HG03159 (cell line): ENCODE measurements around the gene FBN1.

Experiments
- ATAC-seq: cut with Tn5 transposase; IDR thresholded peaks from one replicate; pipeline ENCODE4 v1.9.1; 2021; ENCODE audit warnings: mild to moderate bottlenecking, moderate library complexity; ENCODE audit not compliant: unreplicated experiment

Gene FBN1

DNA sequence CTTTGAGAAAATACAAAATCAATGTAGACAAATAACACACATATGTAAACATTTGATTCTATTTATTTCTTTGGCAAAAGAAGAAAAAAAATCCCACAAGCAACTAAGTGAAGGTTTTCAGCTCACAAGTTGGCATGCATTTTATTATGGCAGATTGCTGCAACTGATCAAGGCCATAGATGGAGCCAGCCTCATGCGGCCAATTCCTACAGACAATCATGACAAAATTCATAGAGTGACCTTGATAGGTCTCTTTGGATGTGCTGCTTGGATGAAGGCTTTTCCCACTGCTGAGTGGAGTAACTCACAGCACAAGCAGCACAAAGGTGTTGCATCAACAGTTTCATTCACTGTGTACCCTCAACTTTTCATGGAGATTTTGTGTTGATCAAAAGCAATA lies 22.1 kb downstream of the FBN1 start:
- ATAC-seq = no peak

DNA sequence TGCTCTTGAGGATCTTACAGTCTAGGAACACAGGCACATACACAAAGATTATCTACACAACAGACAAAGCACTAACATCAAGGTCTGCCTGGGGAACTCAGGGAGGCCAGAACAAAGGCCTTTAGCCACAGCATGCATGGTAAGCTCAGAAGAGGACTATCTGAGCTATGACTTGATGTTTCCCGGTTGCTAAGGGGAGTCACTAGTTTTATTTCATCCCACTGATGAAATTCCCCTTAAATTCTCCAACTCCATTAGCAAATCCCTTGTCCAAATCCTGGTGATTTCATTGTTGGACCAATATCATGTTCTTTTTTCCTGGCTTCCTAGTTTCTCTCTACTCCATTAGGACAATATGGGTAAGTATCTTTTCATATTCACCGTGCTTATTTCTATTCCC lies 23.3 kb downstream of the FBN1 start:
- ATAC-seq = no peak

DNA sequence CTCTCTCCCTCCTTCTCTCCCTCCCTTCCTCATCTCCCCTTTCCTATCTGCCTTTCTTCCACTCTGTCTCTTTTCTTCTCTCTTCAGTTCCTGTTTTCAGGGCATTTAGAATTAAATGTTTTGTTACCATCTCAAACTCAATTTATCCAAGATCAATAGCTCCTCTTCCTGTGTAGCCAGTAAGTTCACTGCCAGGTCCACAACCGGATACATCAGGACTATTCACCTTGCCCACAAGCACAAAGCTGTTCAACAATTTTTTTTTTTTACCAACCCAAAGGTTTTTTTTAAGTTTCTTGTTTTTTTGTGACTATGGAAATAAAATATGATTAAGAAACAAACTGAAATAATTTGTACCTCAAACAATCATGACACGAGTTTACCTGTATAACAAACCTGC lies 26.1 kb downstream of the FBN1 start:
- no peak for ATAC-seq

DNA sequence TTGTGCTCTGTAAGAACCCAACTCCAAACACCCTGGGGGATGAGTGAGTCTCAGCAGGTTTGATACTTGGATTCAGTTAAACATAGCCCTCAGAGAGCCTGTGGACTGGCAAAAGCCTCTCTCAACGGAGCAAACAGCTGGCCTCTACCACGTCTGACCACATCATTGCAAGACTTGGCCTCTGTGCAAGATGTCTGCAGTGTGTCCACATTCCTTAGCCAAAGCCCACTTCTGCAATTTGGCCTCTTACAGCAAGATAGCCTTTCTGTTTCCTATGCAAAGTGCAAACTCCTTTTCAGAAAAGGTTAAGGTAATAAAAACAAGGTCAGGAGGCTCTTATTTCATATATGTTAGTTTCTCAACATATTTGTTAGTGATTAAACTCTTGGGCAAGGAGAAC lies 27.9 kb downstream of the FBN1 start:
- ATAC-seq = no peak

DNA sequence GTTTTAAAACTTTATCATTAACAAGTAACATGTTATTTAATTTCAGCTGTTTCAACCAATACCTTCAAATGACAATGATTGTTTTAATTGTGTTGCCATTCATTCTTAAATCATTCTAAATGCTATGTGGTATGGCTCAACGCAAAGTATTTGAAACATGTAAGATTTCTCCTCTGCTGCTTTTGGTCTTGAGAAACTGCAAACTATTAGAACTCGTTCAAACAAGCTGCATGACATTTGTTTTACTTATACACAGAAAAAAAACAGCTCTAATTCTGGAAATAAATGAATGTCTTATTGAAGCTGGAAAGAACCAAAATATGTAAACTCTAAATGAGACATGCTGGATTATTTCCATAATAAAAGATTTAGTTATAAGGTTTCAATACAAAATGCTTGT lies 29.3 kb downstream of the FBN1 start:
- ATAC-seq = no peak

DNA sequence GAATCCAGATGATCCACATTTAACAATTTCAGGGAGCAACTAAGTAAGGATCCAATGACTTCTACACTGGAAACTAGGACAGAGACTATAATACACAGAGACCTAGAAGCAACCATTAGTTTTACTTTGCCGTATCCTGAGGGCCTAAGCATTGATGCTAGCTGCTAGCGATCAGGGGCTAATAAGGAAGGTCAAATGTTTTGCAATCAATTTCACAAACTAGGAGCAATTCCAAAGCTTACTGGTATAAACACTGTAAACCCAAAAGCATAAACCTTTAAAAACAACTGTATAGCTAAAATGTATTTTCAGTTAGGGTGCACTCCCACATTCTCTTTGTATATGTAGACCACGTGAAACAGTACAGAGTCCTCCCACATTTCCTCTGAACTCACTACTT lies 31.5 kb downstream of the FBN1 start:
- ATAC-seq = no peak

DNA sequence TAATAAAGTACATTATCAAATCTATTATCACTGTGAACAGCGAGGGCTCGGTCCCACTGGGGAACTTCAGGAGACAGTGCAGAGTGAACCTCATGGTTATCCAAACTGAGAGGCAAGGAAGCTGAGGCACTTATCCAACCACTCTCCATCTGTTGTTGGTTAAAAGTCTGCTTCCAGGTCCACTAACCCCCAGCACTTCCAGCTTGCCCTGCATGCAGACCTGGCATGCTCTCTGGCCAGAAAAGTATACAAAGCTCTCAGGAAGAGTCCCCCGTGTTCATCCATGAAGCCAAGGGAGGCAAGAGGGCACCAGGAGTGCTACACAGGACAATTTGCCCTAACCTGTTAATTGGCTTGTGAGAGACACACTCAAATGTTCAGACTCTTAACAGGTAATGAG lies 36.0 kb downstream of the FBN1 start:
- no peak for ATAC-seq

DNA sequence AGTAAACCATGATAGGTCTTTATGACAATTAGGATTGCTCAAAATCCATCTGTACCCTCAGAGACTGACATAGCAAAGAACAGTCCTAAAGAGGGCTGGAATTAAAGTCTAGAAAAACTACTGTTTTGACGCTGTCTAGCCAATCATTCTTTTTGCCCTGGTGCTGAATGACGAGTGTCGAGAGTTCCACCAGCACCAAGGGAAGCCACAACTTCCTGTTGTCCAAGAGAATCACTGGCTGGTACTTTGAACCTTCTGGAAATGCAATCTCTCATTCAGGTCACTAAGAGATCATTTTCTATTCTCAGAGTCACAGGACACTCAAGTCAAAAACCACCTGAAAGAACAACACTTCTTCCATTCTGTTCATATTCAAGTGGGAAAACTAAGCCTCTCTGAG lies 37.7 kb downstream of the FBN1 start:
- no peak for ATAC-seq

DNA sequence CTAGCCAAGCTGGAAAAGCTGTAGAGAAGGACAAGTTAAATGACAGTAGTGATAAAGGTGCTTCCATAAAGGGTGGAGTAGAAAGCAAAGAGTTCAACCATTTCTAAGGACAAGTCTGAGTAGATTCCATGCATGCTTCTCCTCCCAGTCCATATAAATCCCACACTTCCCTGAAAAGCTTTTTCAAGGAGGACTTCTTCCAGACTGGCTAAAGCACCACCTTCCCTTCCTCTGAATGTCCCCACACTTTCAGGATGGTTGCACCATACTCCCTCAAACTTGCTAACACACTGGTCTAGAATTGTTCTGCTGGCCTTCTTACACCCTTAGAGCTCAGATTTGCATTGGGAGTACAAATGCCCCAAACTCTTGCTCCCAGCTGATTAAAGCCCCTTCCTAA lies 40.9 kb downstream of the FBN1 start:
- ATAC-seq = no peak

DNA sequence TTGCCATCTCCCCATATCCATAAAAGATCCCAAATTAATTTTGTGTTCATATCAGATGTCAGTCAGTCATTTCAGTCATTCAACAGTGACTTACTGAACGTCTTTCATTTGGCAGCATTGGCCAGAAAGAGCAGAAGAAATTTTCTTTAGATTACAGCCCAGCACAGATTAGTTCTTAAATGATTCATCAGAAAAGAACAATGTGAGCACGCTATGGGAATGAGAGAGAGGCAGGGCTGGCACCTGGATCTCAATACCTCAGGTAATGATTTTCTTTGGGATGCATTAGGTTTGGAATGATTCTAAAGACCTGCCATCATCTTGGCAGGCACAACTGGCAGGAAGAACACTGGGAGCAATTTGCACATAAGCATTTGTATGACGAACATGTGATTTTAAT lies 41.6 kb downstream of the FBN1 start:
- ATAC-seq = no peak

DNA sequence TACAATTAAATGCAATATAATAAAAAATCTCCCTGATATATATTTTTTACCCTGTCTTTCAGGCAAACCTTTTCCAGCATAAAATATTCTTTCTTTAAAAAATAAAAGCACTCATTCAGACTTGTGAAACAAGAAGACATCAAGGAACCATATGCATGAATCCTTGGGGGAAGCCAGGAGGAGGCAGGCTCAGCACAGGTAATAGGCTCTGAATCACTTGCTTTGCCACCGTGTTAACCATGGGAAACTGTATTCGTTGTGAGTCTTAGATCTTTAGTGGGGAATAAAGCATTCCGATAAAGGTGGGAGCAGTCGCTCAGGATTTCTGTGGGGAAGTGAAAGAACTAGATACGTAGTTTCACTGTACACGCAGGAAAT lies 42.4 kb downstream of the FBN1 start:
- ATAC-seq = no peak

DNA sequence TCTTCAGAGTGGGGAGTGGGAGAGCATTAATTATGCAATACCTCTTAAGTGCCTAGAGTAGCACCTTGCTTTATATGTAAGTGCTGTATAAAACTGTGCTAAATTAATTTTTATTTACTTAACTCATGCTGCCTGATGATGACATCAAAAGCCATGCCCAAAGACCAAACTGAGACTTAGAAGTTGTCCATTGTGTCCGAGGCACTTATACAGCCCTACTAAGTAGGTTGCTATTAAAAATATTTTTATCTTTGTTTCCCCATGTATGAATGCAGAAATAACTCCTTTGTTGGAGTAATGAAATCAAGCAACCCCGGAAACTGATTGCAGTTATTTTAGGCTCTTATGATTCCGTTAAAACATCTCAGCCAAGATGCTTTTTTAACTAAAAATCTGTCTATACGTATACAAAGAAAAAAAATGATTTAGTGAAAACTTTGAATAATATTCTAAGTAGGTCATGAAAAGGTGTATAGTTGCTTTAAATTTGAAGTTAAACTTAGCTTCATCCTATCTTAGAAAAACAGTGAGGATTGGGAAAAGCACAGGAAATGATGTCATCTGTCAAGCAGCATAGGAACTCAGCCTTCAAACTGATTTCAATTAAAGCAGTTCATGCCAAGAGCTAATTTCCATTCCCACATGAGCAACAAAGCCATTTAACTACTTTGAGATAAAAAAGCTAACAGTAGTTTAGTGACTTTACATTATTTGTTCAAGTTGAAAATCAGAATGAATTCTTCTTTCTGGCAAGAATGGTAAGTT lies 43.0 kb downstream of the FBN1 start:
- no peak for ATAC-seq

DNA sequence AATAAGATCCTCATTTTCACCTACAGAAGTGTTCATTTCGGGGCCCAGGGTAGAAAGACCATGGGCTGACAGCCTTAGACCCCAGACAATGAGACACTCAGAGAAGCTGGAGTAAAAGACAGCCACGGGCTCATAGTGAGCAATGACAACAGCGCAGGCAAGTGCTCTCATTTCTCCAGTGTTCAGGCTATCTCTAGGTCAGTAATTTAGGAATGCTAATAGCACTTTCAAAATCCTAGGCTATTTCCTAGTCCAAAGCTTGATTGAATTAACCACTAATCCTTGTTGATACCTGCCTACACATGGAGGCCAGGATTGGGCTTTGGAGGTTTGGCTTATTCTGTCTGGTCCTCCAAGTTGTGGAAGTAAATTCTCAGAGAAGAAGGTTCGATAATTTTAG lies 44.4 kb downstream of the FBN1 start:
- ATAC-seq = no peak

DNA sequence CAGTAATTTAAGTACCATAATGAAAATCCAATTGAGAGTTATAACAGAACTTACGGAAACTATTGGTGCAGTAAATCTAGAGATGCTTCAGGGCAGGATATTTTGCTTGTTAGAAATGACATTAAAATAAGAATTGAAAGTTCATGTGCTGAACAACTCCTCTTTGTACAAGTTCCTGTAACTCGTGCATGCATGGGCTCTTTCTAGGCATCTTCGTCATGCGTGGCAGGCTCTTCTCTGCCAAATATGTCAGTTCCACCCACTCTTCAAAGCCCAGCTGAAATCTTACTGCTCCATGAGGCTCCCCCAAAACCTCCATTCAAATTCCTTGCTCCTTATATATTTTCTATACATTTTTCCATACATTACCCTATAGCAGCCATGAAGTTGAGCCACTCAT lies 48.7 kb downstream of the FBN1 start:
- no peak for ATAC-seq

DNA sequence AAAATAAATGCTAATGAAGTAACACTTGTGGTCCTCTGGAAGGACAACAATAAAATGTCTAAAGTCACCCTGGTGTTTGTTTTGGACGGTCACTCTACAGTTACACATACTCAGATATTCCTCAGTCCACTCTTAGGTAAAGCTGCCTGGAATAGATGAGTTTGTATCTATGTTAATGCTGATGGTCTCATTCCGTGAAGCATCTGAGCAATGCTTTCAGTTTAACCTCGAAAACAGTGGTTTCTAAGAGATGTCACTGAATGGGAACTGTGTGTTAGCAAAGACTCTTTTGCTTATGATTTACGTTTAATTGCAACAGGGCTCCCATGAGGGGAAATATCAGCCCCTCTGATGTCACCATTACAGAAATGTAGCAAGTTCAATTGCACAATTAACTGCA lies 49.1 kb downstream of the FBN1 start:
- no peak for ATAC-seq

DNA sequence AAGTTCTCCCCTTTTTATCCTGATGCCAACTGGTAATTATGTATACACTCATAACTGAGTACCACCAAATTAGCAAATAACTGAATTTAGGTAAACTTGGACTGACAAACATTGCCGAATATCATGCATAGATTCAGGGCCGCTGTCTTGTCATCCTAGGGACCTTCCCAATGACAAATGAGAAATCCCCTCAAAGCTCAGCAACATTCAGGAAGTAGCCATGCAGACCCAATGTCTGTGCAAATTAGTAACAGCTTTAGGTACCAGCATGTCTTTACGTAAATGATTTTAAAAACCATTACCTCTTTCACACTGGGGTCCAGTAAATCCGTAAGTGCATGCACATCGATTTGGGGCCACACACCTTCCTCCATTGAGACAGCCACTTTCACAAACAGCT lies 49.5 kb downstream of the FBN1 start:
- no peak for ATAC-seq

DNA sequence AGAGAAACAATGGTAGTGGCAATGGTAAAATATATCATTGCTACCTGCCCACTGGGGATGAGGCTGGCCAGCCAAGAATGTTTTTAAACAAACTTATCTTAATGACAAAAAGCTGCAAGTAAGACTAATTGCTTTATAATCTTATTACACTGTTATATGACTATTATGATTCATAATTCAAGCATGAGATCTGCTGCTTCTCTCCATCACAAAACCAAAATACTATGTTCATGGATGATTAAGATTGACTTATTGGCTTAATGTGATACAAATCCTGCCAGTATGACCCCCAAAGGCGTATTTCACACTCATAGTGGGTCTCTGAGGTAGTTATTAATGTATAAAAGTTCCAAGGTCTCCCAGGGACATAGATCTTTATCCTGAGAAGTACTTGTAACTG lies 52.6 kb downstream of the FBN1 start:
- ATAC-seq = no peak

DNA sequence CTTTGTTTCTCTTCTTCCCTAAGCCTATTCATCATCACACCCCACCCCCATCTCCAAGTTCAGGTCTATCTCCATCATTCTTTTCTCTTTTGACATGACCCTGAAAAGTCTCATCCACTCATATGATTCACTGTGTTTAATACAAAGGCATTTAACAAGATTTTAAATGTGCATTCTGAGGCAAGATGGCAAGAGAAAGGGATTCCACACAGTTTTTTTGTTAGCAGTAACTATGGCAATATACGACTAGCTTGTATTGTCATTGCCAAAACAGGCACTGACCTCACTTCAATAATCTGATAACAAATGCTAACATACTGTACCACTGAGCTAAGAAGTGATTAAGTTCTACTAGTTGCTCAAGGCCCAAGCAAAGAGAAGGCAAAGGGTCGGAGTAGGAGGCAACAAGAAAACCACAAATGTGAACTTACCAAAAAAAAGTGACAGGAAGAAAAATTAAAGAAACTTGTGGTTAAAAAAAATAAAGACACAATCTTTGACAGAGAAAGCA lies 53.2 kb downstream of the FBN1 start:
- ATAC-seq = no peak

DNA sequence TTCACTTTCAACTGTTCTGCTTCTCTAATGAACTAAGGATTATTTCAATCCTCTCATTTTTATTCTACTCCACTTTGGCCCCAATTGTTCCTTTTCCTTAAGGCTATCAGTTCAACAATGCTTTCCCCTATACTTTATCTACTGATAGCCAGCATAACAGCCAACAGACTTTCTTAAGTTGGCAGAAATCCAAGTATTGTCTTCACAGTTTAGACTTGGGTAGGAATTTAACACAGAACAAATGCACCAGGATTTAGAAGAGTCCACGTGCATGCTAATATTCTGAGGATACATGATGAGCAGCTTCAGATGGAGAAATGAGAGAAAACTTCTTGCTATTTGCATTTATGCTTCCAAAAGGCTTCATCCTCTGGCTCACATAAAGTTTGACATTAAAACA lies 54.8 kb downstream of the FBN1 start:
- no peak for ATAC-seq

DNA sequence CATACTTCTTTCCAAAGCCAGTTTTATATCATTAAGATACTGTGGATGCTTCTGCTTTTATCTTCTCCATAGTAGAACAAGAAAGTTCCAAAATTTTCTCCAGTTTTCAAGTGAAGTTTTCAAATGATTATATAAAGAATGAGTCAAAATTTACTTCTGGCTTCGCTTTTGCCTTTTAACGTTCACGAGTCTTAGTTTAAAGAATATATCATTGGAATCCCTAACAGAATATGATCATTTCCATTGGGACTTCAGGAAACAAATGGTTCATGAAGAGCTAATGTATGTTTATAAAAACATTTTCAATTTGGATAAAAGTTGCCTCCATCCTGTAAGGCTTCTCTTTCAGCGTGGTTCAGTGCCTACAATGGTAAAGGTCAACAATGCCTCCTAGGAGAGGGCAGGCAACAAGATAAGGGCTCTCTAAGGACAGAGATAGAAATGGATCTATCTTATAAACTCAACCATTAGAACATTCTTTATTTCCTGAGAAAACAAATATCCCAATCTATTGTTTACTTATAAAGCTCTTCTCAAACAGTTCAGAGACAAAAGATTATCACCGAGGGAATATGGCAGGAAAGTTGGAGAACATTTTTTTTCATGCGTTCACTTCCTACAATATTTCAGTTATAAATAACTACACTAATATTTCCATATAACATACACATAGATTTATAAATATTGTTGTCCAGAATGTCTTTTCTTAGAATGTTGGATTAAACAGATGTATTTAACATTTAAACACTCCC lies 60.5 kb downstream of the FBN1 start:
- ATAC-seq = no peak

DNA sequence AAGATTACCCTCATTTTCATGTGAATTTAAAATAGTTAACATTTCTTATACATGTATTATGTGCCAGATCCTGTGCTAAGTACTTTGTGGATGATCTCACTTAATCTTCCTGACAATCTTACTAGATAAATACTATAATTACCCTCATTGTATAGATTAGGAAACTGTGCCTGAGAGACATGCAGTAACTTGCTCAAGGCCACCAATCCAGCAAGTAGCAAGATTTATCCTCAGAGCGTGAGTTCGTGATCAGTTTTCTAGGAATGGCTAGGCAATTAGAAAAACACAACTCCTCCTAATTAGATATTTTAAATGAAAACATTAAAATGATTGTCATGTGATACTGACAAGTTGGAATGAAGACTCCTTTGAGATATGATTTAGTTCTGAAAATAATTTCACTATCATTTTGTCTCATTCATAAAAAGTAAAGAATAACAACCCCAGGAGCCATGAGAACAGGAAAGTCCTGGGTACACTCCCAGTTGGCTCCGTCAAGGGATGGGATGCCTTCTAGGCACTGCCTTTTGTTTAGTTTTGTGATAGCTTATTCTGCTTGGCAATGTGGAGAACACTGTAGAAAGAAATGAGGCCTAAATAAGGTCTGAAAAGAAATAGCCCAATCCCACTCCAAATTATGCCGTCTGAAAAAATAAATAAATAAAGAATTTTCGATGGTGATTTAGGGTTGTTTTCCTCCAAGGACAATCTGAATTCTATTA lies 61.3 kb downstream of the FBN1 start:
- ATAC-seq = no peak
